GM18502 (cell line): Measurements from ENCODE around the gene ARHGAP42.
"Not testable (repeated sequence)": the region's sequence is repeated elsewhere in the genome, so short reads cannot be mapped to it uniquely, and the experiment has no call there.

Experiments used
- ATAC-seq: cut with Tn5 transposase; IDR thresholded peaks from one replicate; pipeline ENCODE4 v1.9.1; 2021; ENCODE audit warnings: mild to moderate bottlenecking; ENCODE audit not compliant: unreplicated experiment, poor library complexity

The ARHGAP42 gene

DNA sequence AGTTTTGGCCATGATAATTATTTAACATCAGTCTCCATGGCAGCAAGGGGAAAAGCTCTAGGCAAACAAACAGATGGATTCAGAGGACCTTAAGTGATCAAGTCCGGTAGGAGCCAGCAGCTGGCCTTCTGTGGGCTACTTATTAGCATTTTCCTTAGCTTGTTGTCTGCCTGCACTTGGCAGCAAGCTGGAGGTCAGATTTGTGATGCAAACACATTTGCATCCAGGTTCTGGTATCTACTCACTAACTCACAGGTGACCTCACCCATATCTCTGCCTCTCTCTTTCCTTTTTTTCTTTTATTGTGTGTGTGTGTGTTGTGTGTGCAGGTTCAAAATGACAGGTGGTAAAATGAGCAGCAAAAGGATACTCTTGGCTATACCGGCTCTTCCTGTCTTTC lies 32.3 kb downstream of the ARHGAP42 start:
- ATAC-seq = no peak

DNA sequence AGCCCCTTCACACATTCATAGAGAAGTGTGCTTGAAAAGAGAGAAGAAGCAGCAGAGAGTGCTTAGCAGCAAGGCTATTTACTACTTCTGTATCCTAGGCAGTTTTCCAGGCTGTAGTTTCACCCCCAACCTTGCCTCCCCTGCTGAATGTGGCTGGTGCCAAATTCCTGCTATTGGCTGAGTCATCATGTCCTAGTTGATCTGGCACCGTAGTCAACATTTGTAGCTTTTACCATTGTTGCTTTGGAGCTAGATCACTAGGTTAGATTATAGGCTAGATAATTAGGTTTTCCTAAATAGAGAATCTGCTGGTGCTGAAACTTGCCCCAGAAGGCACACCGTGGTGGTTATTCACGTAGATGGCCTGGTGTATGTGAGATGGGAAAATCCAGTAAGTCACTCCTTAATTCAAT lies 32.7 kb downstream of the ARHGAP42 start:
- no peak for ATAC-seq

DNA sequence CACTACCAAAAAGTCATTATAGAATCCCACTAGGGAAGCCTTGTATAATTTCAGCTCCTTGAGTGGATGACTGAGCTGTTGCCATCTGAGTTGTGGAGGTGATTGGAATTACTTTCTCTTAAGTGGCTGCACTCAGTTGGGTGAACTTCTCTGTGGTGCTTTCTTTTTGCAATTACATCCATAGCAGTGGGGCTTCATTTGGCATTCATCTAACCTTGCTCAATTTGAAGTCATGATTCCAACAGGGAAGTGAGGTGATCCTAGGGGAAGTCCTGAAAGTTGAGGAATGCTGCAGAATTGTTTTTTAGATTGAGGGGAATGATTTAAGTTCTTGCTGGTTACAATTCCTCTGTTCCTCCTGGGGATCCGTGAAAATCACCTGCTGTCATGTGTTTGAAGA lies 39.6 kb downstream of the ARHGAP42 start:
- ATAC-seq = no peak

DNA sequence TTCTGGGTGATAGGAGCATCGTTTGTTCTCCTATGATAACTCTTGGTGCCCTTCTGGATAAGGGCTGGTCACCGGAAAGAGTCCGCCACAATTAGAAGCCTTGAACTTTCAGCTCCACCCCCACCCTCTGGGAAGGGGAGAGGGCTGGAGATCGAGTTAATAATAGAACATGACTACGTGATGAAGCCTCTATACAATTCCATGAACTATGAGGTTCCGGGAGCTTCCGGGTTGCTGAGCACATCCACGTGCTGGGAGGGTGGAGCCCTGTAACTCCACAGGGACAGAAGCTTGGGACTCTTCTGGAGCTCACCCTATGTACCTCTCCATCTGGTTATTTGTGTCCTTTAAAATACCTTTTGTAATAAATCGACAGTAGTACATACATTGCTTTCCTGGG lies 40.3 kb downstream of the ARHGAP42 start:
- ATAC-seq = no peak

DNA sequence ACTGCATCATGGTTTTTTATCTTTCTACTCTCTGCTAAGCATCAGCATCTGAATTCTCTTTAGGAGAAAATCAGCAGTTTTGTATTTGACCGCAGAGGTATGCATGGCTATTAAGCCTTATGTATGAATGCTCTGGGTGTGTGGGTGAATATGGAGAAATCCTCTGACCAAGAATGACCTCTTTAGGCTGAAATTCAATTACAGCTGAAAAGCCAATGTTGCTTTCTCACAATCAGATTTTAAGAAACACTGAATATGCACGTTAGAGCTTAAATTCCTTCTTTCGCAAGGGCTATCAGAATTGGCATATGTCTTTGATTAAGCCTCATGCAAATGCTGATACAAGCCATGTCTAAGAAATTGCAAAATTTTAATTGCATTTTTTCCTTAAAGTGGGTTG lies 43.2 kb downstream of the ARHGAP42 start:
- ATAC-seq = no peak

DNA sequence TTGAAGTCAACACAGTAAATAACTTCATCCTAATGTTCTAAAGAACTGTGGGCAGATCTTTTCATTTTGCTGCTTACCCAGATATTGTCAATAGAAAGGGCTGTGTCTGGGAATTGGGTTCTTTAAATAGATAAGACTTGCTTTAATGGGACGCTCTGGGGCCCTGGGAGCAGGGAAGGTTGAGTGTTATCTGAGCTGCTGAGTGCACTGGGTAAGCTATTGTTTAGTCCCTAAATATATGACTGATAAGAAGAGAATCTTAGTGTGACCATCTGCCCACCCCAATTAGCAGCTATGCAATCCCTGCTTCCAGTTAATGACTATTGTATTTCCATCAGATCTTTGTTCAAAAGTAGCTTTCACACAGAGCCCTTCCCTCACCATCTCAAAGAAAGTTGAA lies 44.4 kb downstream of the ARHGAP42 start:
- ATAC-seq = no peak

DNA sequence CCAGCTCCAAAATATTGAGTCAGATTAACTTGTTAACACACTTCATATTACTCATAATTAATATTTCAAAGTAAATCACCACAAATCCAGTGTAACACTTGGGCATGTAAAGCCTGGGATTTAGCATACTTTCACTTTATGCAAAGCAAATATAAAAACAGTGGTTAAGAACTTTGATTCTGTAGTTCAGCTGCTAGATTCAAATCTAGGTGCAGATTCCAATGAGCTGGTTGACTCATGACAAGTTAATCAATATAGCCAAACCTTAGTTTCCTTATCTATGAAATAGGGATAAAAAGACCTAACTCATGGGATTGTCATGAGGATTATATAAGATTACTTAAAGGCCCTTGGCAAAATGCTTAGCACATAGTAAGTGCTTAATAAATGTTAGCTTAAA lies 45.9 kb downstream of the ARHGAP42 start:
- ATAC-seq = no peak

DNA sequence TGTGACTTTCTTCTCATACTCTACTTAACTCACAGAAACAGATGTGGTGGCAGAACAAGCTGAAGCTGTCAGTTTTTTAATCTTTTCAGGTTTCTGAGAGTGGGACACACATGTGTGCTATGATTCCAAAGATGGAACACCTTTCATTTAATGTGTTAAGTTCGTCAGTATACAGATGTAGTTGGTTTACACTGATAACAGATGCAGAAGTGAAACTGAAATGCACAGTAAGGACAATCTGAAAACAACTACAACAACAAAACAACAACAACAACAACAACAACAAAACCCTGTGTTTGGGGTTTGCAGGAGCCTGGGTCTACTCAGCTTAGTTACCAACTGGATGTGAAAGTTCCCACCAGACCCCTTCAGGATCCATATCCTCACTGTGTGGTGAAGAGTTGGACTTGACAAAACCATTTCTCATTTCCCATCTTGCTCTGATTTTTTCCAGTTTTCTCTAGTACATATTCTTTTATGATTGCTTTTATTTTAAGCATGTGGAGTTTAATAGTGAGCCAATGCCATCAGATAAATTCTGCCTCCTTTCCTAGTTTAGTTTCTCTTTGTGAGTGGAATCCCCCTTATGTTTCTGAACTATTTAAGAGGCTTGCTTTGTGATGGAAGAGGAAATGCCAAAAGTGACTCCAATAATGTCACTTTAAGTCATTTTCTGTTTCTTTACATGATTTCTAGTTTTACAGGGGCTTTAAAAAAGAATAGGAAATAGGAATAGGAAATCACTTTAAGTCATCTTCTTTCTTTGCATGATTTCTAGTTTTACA lies 47.8 kb downstream of the ARHGAP42 start:
- ATAC-seq = peak; percentile 67

DNA sequence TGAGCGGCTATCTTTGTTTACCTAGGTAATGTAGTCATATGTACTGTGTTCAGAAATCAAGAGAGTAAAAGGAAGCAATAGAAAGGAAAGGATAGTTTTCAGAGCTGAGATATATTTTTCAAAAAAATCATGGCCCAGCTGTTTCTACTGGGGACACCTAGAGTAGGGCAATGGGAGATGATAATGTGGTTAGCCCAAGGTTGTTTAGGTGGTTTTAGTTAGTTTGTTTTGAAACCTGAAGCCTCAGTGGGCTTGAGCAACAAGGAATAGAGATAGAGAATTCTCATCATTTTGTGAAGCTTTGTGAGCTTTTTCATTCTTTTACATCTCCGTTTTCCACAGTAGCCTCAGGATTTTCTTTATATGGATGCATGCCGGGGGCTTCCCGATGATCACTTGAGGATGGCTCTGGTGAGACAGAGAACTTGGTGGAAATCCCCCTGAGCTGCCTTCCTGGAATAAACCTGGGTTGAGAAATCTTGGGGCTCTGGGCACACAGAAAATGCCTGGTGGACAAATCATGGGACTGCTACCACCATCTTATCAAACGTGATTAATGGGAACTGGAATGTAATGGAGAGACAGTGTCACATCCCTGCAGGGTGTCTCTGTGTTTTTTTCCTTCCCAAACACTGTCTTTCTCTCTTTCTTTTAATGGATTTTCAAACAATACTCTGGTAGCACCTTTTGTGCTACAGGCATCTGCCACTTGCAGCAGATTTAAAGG lies 49.0 kb downstream of the ARHGAP42 start:
- no peak for ATAC-seq

DNA sequence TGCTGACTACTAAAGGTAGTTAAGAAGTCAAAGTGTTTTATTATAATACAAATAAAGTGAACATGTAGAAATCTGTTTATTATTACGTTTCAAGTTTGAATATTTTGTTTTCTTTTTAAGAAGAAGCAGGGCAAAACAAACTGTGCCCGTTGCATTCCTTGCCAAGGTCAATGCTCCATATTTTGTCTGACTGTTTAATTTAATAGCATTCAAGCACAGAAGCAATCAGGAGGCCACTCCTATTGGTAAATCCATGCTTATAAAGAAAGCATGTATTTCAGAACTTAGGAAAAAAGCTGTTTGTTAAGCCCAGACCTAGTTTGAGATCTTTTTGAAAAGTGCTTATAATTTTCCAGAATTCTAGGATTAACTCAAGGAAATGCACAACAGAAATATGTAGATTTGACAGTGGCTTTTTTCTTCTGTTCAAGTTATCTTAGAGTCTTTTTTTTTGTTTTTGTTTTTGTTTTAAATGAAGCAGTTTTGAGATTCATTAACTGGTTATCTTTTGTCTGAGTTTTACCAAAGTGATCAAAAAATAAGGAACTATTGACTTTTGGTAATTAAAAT lies 51.7 kb downstream of the ARHGAP42 start:
- ATAC-seq = no peak

DNA sequence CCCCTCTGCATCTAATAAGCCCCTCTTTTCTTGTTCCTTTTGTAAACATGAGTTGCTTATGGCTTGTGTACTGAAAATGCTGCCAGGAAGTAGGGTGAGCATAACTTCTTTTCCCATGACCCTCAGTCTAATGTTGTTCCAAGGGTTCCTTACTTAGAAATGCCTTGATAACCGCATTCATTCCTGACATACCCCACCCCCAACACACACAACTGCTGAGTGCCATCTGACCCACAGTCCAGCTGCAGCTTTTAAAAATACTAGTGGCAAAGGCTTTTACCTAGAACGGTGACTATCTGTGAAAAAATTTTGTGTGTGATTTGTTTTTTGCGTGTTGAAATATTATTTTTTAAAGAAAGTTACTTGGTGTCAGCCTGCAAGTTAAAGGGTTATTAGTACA lies 52.6 kb downstream of the ARHGAP42 start:
- no peak for ATAC-seq

DNA sequence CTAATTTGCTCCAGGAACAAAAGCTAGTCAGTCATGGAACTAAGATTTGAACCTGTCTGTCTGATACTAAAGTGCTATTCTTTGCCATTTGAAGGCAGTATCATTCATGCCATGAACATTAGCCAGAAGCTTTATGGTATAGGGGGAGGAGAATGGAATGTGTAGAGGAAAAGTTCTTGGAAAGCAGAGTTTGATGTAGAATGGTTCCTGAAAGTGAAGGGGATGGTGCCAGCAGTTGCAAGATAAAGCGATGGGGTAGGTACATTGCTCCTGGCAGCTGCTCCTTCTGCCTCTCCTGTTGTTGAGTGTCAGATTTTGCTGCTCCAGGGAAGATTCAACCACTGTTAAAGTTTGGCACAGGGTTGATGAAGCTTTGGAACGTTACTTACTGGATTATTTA lies 53.4 kb downstream of the ARHGAP42 start:
- ATAC-seq = no peak

DNA sequence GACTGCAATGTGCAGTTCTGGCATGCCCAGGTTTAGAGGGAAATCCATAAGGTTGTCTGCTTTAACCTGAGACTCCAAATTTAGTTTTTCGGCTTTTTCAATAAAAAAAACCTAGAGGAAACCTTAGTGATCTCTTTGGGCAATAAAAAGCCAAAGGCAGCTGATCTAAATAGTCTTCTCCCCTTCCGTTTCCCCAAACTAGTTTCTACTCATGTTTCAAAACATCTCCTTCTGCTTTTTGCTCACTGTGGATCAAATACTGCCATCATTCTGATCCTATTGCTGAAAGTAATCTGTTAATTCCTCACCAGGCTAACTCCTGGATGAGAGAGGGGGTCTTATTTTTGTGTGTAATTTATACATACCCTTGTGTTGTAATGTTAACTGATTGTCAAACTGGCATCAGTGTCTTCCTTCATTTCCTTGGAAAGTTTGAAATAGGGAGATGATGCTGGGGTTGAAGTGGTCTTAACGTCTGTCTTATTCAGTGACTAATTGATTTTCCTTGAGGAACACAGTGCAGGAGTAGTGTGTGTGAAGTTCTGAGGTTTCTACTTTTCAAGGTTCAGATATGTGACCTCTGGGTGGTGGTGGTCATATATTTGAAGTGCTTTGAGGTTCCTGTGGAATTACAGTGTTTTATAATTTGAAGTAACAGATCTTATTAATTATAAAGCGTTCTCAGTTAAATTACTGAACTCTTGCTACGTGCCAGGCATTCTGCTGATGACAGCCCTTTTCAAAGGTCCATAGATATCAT lies 55.0 kb downstream of the ARHGAP42 start:
- ATAC-seq = peak; percentile 8

DNA sequence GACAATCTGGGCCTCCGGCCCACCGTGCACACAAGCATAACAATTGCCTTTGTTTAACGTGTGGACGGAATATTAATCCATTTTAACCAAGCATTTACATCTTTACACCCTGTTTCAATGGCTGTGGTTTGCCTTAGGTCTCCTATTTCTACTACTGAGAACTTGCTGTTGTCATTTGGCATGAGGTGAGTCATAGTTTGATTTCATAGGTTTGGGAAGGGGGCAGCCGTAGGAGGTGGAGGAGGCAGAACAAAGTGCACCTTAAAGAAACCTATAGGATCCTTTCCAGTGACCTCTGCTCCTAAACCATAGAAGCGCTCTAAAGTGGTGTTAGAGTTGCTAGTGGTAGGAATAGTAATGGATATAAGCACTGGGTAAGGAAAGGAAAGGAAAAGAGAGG lies 59.4 kb downstream of the ARHGAP42 start:
- no peak for ATAC-seq

DNA sequence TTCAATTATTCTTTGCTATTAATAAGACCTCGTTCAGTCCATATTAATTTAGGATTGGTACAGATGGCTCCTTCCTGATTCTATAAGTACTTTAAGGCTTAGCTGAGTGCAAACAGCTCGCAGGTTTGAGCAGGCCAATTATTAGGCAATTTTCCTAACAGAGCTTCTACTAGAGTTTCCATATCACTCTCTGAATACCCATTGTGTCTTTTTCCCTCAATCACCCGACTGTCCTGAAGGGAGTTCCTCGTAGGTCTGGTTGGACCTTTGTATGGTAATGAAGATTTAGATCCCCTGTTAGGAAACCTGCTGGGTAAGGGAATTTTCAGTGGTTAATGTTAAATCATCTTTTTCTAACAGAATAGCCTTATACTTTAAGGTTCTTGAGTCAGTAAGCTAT lies 61.1 kb downstream of the ARHGAP42 start:
- no peak for ATAC-seq

DNA sequence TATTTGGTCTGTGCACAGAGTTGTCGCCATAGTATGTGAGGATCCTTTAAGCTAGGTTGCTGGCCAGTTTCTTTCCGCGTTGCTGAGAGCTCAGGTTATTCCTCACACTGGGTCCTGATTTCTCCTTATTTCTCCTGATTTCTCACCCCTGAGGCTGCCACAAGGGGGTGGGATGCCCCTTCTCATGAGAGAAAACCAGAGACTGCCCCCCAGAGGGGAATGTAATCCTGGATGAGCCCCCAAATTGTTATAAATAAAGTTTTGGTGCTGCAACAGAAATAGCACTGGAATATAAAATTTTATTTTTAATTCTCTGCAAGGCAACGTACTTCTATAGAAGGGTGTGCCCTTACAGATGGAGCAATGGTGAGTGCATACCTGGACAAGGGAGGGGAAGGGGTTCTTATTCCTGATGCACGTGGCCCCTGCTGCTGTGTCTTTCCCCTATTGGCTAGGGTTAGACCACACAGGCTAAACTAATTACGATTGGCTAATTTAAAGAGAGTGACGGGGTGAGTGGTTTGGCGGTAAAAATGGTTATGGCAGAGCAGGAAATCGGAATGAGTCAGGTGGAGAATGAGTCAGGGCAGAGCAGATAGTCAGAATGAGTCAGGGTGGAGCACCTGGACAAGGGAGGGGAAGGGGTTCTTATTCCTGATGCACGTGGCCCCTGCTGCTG lies 62.9 kb downstream of the ARHGAP42 start:
- not testable (repeated sequence) for ATAC-seq

DNA sequence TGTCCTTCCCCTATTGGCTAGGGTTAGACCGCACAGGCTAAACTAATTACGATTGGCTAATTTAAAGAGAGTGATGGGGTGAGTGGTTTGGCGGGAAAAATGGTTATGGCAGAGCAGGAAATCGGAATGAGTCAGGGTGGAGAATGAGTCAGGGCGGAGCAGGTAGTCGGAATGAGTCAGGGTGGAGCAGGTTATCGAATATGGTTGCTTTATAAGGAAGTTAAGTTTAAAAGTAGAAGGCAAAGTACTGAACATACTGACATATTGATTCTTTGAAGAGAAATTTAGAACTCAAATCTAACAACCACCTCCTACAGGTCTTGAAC lies 63.4 kb downstream of the ARHGAP42 start:
- ATAC-seq = not testable (repeated sequence)

DNA sequence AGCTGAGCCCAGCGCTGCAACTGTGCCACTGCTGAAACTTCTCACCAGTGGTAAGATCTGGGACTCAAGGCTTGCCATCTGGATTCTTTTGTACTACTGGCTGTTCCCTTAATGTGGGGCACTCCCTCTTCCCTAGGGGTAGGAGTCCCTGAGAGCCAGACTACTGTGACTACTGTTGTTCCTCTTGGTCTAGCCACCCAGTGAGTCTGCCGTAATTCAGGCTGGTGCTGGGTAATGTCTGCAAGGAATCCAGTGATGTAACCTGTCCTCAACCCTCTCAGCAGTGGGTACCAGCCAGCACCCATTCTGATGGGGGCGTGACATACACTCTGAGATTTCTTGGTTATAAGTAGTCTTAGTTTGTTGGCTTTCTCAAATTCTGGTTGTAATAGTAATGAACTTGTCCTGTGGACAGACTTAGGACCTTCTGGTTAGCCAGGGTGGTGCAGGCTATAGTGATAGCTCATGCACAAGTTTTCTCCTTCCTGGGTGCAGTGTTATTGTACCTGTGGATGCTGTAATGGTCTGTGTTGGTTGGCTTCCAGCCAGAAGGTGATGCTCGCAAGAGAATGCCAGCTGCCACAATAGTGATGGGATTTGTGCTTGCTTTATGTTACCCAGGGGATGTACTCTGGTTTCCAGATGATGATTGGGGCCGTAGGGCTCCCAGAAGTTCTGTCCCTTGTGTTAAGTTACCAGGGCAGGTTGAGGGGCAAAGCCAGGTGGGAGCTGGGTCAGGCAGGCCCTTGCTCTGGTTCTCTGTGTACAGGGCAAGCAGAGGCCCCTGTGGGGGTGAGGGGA lies 65.5 kb downstream of the ARHGAP42 start:
- ATAC-seq = no peak

DNA sequence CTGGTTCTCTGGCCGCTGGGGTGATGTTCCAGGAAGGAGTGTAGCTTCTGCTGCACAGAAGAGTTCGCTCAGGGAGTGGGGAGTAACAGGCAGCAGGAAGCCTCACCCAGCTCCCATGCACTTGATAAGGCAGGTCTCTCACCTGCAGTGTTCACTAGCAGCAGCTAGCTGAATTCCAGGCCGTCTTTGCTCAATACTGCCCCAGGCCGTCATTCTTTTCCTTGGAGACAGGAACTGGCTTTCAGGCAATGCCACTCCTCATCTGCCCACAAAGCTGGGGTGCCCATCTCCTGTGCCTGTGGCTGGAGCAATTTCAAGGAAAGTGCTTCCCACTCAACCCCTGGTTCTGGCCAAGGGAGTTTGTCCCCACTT lies 66.1 kb downstream of the ARHGAP42 start:
- ATAC-seq = no peak

DNA sequence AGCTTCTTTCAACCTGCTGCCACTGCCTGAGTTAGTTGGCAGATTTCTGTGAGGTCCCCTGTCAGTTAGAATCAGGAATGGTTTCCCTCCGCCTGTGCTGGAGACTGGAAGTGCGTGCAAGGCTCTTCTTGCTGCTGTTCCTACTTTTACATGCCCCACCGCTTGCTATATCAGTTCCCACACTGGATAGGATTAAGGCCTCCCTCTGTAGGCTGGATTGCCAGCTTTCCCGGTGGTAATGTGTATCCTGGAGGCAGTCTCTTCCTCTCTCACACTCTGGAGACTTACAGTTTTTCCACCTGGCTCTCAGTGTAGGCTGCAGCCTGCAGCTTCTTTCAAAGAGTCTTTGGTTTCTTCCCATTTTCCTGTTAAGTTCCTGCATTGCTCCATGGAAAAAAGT lies 66.5 kb downstream of the ARHGAP42 start:
- ATAC-seq = no peak
